HEK293 (cell line): ENCODE data around the gene SLAMF1.
A peak's percentile ranks its signal among the peaks of the same experiment; 100 is the strongest.

Experiments
- CTCF ChIA-PET: fragments of 350-600 bp; formaldehyde crosslinking; extraction: SDS; loops from one replicate; lab custom pipeline; 2021; ENCODE audit warnings: antibody characterized with exemption; lab: Yijun Ruan, JAX
- POLR2A ChIA-PET: fragments of 300-600 bp; formaldehyde crosslinking; extraction: SDS; loops from one replicate; lab custom pipeline; 2020; ENCODE audit warnings: antibody characterized with exemption, inconsistent platforms; lab: Yijun Ruan, JAX
- H3K27ac ChIP-seq: fragments of 200-500 bp; sonication (Bioruptor generic); 2 replicates; pipeline ENCODE4 v1.5.1; 2014; ENCODE audit warnings: low read depth, low read length, control low read depth, inconsistent platforms; ENCODE audit errors: extremely low read depth
- H3K36me3 ChIP-seq, 2 experiments: fragments of 200-500 bp in 1 of 2; sonication (Bioruptor generic) in 1 of 2; 1 replicate in 1 of 2; 2 replicates in 1 of 2; pipeline ENCODE4 v1.5.1; 2014 to 2017; ENCODE audit warnings: inconsistent platforms in 2 of 2, low read length in 2 of 2; ENCODE audit not compliant: control insufficient read depth in 2 of 2, insufficient read depth in 1 of 2
- H3K4me1 ChIP-seq: fragments of 200-500 bp; sonication (Bioruptor generic); 2 replicates; pipeline ENCODE4 v1.5.1; 2014; ENCODE audit warnings: mild to moderate bottlenecking, low read length, inconsistent platforms; ENCODE audit not compliant: control insufficient read depth, insufficient read depth
- H3K4me3 ChIP-seq: 2 replicates; pipeline ENCODE4 v1.5.1; 2011; ENCODE audit warnings: low read depth, mild to moderate bottlenecking, control low read depth, low read length, moderate library complexity
- H3K9me3 ChIP-seq: fragments of 200-500 bp; sonication (Bioruptor generic); 2 replicates; pipeline ENCODE4 v1.5.1; 2014; ENCODE audit warnings: low read depth, low read length, inconsistent platforms; ENCODE audit not compliant: control insufficient read depth, insufficient read depth
- CTCF ChIP-seq: fragments of 450-650 bp; formaldehyde crosslinking; IDR thresholded peaks from 2 replicates; pipeline ENCODE4 v1.5.1; 2016; ENCODE audit warnings: missing biosample characterization, missing genetic modification characterization
- OSR2 ChIP-seq: fragments of 450-650 bp; formaldehyde crosslinking; IDR thresholded peaks from 2 replicates; pipeline ENCODE4 v1.5.1; 2016; ENCODE audit warnings: missing biosample characterization, missing genetic modification characterization
- ZBTB11 ChIP-seq: fragments of 450-650 bp; formaldehyde crosslinking; conservative IDR thresholded peaks from 2 replicates; pipeline ENCODE4 v1.5.1; 2016; ENCODE audit warnings: low read depth, missing biosample characterization, missing genetic modification characterization
- ZBTB17 ChIP-seq: fragments of 450-650 bp; formaldehyde crosslinking; IDR thresholded peaks from 2 replicates; pipeline ENCODE4 v1.5.1; 2016; ENCODE audit warnings: missing biosample characterization, missing genetic modification characterization
- ZBTB6 ChIP-seq: fragments of 450-650 bp; formaldehyde crosslinking; IDR thresholded peaks from 2 replicates; pipeline ENCODE4 v1.5.1; 2017; ENCODE audit warnings: missing biosample characterization, missing genetic modification characterization
- ZNF121 ChIP-seq: fragments of 450-650 bp; formaldehyde crosslinking; IDR thresholded peaks from 2 replicates; pipeline ENCODE4 v1.5.1; 2016; ENCODE audit warnings: missing biosample characterization, missing genetic modification characterization
- ZNF140 ChIP-seq: fragments of 450-650 bp; formaldehyde crosslinking; IDR thresholded peaks from 2 replicates; pipeline ENCODE4 v1.5.1; 2016; ENCODE audit warnings: missing biosample characterization, missing genetic modification characterization
- ZNF157 ChIP-seq: fragments of 450-650 bp; formaldehyde crosslinking; IDR thresholded peaks from 2 replicates; pipeline ENCODE4 v1.5.1; 2016; ENCODE audit warnings: missing biosample characterization, missing genetic modification characterization
- ZNF175 ChIP-seq: fragments of 450-650 bp; formaldehyde crosslinking; IDR thresholded peaks from 2 replicates; pipeline ENCODE4 v1.5.1; 2016; ENCODE audit warnings: missing biosample characterization, missing genetic modification characterization
- ZNF239 ChIP-seq: fragments of 450-650 bp; formaldehyde crosslinking; IDR thresholded peaks from 2 replicates; pipeline ENCODE4 v1.5.1; 2016; ENCODE audit warnings: missing biosample characterization, missing genetic modification characterization
- ZNF530 ChIP-seq: fragments of 450-650 bp; formaldehyde crosslinking; IDR thresholded peaks from 2 replicates; pipeline ENCODE4 v1.5.1; 2016; ENCODE audit warnings: low read depth, missing biosample characterization, missing genetic modification characterization
- ZNF626 ChIP-seq: fragments of 450-650 bp; sonication (Bioruptor Pico); formaldehyde crosslinking; IDR thresholded peaks from 2 replicates; pipeline ENCODE4 v1.5.1; 2018; ENCODE audit warnings: missing biosample characterization, missing genetic modification characterization, inconsistent platforms
- ZNF654 ChIP-seq: fragments of 450-650 bp; formaldehyde crosslinking; IDR thresholded peaks from 2 replicates; pipeline ENCODE4 v1.5.1; 2016; ENCODE audit warnings: low read depth, missing biosample characterization, missing genetic modification characterization
- ZNF76 ChIP-seq: fragments of 450-650 bp; formaldehyde crosslinking; IDR thresholded peaks from 2 replicates; pipeline ENCODE4; 2016; ENCODE audit warnings: low read depth, missing biosample characterization, missing genetic modification characterization, borderline replicate concordance

Gene SLAMF1

DNA sequence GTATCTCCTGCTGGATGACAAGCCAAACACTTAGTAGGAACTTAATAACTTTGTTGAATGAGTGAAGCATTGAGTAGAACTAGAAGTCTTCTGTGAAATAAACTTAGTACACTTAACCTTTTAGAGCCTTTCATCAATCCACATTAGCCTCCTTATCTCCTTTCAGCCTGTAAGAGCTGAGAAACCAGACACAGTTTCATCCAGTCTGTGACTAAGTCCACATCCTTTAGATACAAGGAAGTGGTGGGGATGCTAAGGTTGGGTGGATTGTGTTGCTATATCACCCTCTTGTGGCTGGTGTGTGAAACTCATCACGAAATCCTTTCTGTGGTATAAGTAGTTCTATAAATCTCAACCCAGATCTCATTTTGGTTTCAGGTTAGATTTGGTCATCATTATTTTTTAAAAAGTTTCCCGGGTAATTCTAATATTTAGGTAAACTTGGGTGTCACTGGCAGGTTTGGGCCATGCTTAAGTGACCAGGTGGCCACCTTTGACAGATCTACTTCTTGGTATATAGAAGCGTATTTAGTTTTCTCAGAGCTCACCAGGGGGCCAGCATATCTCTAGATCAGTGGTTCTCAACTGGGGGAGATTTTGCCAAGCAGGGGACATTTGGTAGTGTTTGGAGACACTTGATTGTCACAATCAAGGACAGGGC is 39.7 kb downstream of the SLAMF1 start:
- no peaks in the 10 kb centered on the region for H3K9me3 ChIP-seq
- ChIA-PET POLR2A (no interaction called here), CTCF (interaction anchor here (0.6 to 4.1 kb wide), 10 partner anchors 9 to 230 kb away, joined by 3 to 24 read pairs (median 4); no protein-coding TSS in a partner anchor)
- H3K4me1 ChIP-seq, result no peaks in the 10 kb centered on the region
- H3K36me3 ChIP-seq, result no peaks in the 10 kb centered on the region
- no peak overlapping the region for H3K27ac ChIP-seq
- TF ChIP-seq ZNF239 (no peak), ZNF530 (tag by site-specific recombination) (no peak), ZNF626 (tag by site-specific recombination) (no peak), ZBTB17 (tag by site-specific recombination) (no peak), ZNF121 (tag by site-specific recombination) (no peak), ZBTB6 (tag by site-specific recombination) (no peak), ZNF76 (no peak), CTCF (tag by site-specific recombination) (peak; percentile 50; the same call in 1 of the 2 replicates), ZNF175 (tag by site-specific recombination) (no peak), ZNF140 (tag by site-specific recombination) (no peak), ZNF654 (tag by site-specific recombination) (peak; percentile 77), ZBTB11 (tag by site-specific recombination) (no peak)
- TF ChIP-seq, all 188 proteins: peak for 2
- H3K4me3 ChIP-seq, result no peak overlapping the region

DNA sequence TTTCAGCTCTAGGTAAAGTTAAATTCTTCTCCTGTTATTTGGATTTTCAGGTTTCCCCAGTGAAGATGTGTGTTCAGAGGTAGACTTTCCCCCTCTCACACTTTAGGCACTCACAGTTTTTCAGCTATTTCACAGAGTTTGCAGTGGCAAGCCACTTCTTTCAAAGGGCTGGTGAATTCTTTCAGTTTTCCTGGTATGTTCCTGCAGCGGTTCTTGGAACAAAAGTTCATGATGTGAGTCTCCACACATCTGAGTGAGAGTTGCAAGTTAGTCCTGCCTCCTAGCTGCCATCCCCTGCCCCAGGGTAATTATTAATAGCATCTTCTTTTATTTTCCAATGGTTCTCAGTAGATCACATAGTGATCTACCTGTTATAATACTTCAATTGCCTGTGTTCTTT is 40.2 kb downstream of the SLAMF1 start:
- ChIA-PET POLR2A (no interaction called here), CTCF (interaction anchor here (0.6 to 4.1 kb wide), 10 partner anchors 9 to 212 kb away, joined by 3 to 24 read pairs (median 4); no protein-coding TSS in a partner anchor)
- no peak overlapping the region for H3K27ac ChIP-seq
- TF ChIP-seq ZNF157 (tag by site-specific recombination), result no peak
- TF ChIP-seq OSR2 (tag by site-specific recombination), result no peak
- no peaks in the 10 kb centered on the region for H3K36me3 ChIP-seq
- no peaks in the 10 kb centered on the region for H3K9me3 ChIP-seq
- H3K4me3 ChIP-seq, result no peak overlapping the region
- no peaks in the 10 kb centered on the region for H3K4me1 ChIP-seq
